ENCODE measurements around the gene SFMBT2.

SFMBT2 gene

GRCh38 chr10:7285522-7286322, 125.1 kb downstream of the SFMBT2 start:
- no peak for TF ChIP-seq JUND (IDR thresholded peaks at IDR 0.05; ENCODE audit: low read depth)
- in situ Hi-C loops (cut with HindIII; ENCODE audit: low pct_unique_long_range_greater_than_20kb, low sequenced_read_pairs) = no loop called here

DNA sequence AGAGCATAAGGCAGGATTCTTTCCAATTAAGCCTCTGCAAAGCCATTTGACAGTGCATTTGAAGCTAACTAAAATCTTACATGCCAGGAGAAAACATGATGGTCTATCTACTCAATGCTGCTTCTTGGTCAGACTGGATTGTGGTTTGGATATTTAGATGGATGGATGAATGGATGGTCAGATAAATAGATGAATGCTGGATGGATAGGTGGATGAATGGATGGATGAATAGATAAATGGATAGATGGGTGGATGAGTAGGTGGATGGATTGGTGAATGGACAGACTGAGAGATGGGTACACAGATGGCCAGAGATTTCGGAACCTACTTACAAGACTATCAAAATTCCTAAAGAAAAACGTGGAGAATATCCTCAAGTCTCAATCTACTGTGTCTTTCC, 127.6 kb downstream of the SFMBT2 start:
- in situ Hi-C loops (cut with HindIII; ENCODE audit: low pct_unique_long_range_greater_than_20kb, low sequenced_read_pairs) = no loop called here
- no peak for DNase-seq (ENCODE audit: low read depth in 1 of 2, low spot score in 1 of 2)
- TF ChIP-seq JUND (IDR thresholded peaks at IDR 0.05; ENCODE audit: low read depth) = no peak

More at GRCh38 chr10:7285522-7286322, 125.1 kb downstream of the SFMBT2 start:
- DNase-seq (ENCODE audit: low read depth in 1 of 2, low spot score in 1 of 2) = no peak

DNA sequence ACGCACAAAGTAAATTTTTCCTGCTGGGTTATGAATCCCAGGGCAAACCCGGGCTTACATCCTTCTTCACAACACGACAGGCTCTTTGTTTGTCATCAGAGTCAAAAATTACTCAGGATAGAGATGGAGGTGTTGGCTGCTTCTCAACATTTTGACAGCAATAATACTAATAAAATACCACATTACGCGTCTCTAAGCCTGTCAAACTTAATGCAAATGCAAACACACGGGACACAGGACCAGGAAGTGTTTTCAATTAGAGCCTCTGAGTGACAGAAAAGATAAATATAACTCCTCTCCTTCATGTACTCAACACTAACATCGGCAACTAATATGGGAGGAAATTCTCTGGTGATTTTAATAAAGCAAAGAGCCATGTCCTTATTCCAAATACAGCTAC, 128.4 kb downstream of the SFMBT2 start:
- in situ Hi-C loops (cut with HindIII; ENCODE audit: low pct_unique_long_range_greater_than_20kb, low sequenced_read_pairs) = no loop called here
- no peak for TF ChIP-seq JUND (IDR thresholded peaks at IDR 0.05; ENCODE audit: low read depth)
- DNase-seq (ENCODE audit: low read depth in 1 of 2, low spot score in 1 of 2) = peak in 1 of 2 experiments; percentile 24

- TF ChIP-seq JUND (IDR thresholded peaks at IDR 0.05; ENCODE audit: low read depth) = no peak
- in situ Hi-C loops (cut with HindIII; ENCODE audit: low pct_unique_long_range_greater_than_20kb, low sequenced_read_pairs) = no loop called here
- no peak for DNase-seq (ENCODE audit: low read depth in 1 of 2, low spot score in 1 of 2)
Measured at GRCh38 chr10:7281429-7281828, 129.4 kb downstream of the SFMBT2 start.

DNA sequence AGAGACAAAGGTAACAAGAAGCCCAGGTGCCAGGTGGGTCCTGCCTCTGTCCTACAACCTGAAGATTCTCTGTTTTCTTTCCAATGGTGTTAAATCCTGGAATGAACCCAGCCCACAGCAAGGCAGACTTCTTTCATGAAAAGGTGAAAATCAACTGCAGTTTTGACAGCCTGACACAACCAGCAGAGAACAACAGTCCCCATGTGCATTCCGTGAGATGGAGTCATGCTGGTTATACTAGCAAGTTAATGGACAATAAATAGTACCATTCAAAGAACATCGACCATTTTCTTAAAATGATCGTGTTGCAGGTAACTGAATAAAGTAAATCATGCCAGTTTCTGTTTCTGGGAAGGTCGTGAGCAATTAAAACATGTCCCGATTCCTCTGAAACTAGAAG, 131.5 kb downstream of the SFMBT2 start:
- TF ChIP-seq JUND (IDR thresholded peaks at IDR 0.05; ENCODE audit: low read depth) = no peak
- in situ Hi-C loops (cut with HindIII; ENCODE audit: low pct_unique_long_range_greater_than_20kb, low sequenced_read_pairs) = no loop called here
- DNase-seq (ENCODE audit: low read depth in 1 of 2, low spot score in 1 of 2) = no peak

- DNase-seq (ENCODE audit: low read depth in 1 of 2, low spot score in 1 of 2) = no peak
- in situ Hi-C loops (cut with HindIII; ENCODE audit: low pct_unique_long_range_greater_than_20kb, low sequenced_read_pairs) = no loop called here
- no peak for TF ChIP-seq JUND (IDR thresholded peaks at IDR 0.05; ENCODE audit: low read depth)
Measured at GRCh38 chr10:7277867-7278266, 133.0 kb downstream of the SFMBT2 start.

DNA sequence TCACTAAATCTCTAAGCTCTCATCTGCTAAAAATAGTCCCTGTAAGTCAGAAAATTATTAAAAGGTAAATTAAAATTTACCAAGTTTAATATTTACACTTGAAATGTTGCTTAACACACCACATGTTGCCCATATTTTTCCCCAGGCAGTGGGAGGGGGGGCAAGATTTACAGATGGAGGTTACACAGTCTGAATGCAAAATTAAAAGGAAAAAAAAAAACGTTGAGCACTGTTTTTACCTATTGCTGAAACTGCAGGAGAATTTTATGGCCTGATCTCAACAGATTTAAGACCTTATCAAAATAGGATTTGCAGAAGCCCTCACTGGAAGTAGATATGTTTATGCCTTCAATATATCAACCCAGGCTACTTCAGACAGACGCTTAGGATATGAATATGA, 133.4 kb downstream of the SFMBT2 start:
- TF ChIP-seq JUND (IDR thresholded peaks at IDR 0.05; ENCODE audit: low read depth) = no peak
- DNase-seq (ENCODE audit: low read depth in 1 of 2, low spot score in 1 of 2) = no peak
- in situ Hi-C loops (cut with HindIII; ENCODE audit: low pct_unique_long_range_greater_than_20kb, low sequenced_read_pairs) = no loop called here

GRCh38 chr10:7275761-7276440, 134.9 kb downstream of the SFMBT2 start:
- in situ Hi-C loops (cut with HindIII; ENCODE audit: low pct_unique_long_range_greater_than_20kb, low sequenced_read_pairs) = no loop called here
- no peak for TF ChIP-seq JUND (IDR thresholded peaks at IDR 0.05; ENCODE audit: low read depth)
- DNase-seq (ENCODE audit: low read depth in 1 of 2, low spot score in 1 of 2) = no peak

GRCh38 chr10:7274293-7274692, 136.5 kb downstream of the SFMBT2 start:
- in situ Hi-C loops (cut with HindIII; ENCODE audit: low pct_unique_long_range_greater_than_20kb, low sequenced_read_pairs) = no loop called here
- DNase-seq (ENCODE audit: low read depth in 1 of 2, low spot score in 1 of 2) = no peak
- TF ChIP-seq JUND (IDR thresholded peaks at IDR 0.05; ENCODE audit: low read depth) = no peak

- TF ChIP-seq JUND (IDR thresholded peaks at IDR 0.05; ENCODE audit: low read depth) = no peak
- no peak for DNase-seq (ENCODE audit: low read depth in 1 of 2, low spot score in 1 of 2)
- in situ Hi-C loops (cut with HindIII; ENCODE audit: low pct_unique_long_range_greater_than_20kb, low sequenced_read_pairs) = no loop called here
Measured at GRCh38 chr10:7272008-7272407, 138.8 kb downstream of the SFMBT2 start.

DNA sequence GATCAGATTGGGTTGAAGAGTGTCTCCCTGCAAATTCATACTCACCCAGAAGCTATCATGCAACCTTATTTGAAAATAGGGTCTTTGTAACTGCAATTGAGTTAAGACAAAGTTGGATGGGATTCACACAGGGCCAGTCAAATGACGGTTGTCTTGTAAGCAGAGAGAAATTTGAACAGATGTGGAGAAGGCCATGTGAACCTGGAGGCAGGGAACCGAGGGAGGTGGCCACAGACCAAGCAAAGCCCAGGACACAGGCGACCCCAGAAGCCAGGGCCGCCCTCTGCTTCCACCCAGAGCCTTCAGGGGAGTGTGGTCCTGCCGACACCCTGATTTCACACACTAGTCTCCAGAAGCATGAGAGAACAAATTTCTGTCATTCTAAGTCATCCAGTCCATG, 140.8 kb downstream of the SFMBT2 start:
- in situ Hi-C loops (cut with HindIII; ENCODE audit: low pct_unique_long_range_greater_than_20kb, low sequenced_read_pairs) = no loop called here
- no peak for DNase-seq (ENCODE audit: low read depth in 1 of 2, low spot score in 1 of 2)
- no peak for TF ChIP-seq JUND (IDR thresholded peaks at IDR 0.05; ENCODE audit: low read depth)

GRCh38 chr10:7267142-7267541, 143.7 kb downstream of the SFMBT2 start:
- TF ChIP-seq JUND (IDR thresholded peaks at IDR 0.05; ENCODE audit: low read depth) = no peak
- in situ Hi-C loops (cut with HindIII; ENCODE audit: low pct_unique_long_range_greater_than_20kb, low sequenced_read_pairs) = no loop called here
- DNase-seq (ENCODE audit: low read depth in 1 of 2, low spot score in 1 of 2) = no peak

DNA sequence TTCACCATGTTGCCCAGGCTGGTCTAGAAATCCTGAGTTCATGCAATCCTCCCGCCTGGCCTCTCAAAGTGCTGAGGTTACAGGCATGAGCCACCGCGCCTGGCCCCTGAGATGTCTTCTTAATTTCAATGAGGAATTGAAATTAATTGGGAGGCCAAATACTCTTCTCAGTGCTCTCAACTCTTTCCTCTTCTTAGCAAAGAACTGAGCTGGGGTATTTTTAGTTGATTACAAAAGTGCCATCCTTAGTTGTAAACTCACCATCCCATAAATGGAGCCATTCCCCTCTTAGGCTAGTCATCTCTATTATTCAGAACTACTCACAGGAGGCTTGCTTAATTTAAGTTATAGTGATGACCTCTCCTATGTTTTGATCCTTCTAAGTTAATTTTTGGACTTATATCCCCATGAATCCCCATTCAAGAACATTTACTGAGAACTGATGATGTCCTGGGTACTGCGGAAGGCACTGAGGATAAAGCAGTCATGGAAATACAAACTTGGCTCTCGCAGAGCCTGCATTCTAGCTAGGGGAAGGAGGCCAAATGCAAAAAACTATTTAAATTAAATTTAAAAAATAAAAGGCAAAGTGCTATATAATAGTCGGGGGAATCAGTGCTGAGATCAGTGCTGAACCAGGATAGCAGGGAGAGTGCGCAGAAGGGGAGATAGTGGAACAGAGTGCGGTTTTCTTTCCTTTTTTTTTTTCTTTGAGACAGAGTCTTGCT, 145.3 kb downstream of the SFMBT2 start:
- in situ Hi-C loops (cut with HindIII; ENCODE audit: low pct_unique_long_range_greater_than_20kb, low sequenced_read_pairs) = no loop called here
- TF ChIP-seq JUND (IDR thresholded peaks at IDR 0.05; ENCODE audit: low read depth) = no peak
- no peak for DNase-seq (ENCODE audit: low read depth in 1 of 2, low spot score in 1 of 2)
